Lung (tissue), 12 donors: ENCODE results near the gene LRRC8B. TPM values are rescaled to one million over a fixed set of nuclear protein-coding genes. Genes with fewer than 3 reads are reported as not detected.
"Not testable (repeated sequence)": the region's sequence is repeated elsewhere in the genome, so short reads cannot be mapped to it uniquely, and the experiment has no call there.

Source experiments
- ATAC-seq: fragments of 200-7000 bp; cut with Tn5 transposase; one replicate; pipeline ENCODE4 v1.9.1; 2020; ENCODE audit warnings: moderate number of reproducible peaks; ENCODE audit not compliant: insufficient read depth, low FRiP score
- DNase-seq, 3 donors: peaks; one replicate each; pipeline ENCODE4 v3.0.0-alpha.2; 2013 to 2017
- H3K27ac ChIP-seq, 2 donors: one replicate each; pipeline ENCODE4 v1.5.1; 2013; ENCODE audit warnings: mild to moderate bottlenecking in 2 of 2, moderate library complexity in 2 of 2, control low read depth in 1 of 2, inconsistent platforms in 1 of 2, low read depth in 1 of 2, low read length in 1 of 2
- H3K27me3 ChIP-seq, 3 donors: one replicate each; pipeline ENCODE4 v1.5.1; 2013; ENCODE audit warnings: low read length in 2 of 3; ENCODE audit not compliant: control insufficient read depth in 3 of 3, insufficient read depth in 3 of 3
- H3K36me3 ChIP-seq, 4 donors: one replicate each; pipeline ENCODE4 v1.5.1; 2013; ENCODE audit warnings: low read length in 4 of 4, mild to moderate bottlenecking in 1 of 4, moderate library complexity in 1 of 4; ENCODE audit not compliant: control insufficient read depth in 4 of 4, insufficient read depth in 4 of 4
- H3K4me1 ChIP-seq, 5 donors: one replicate each; pipeline ENCODE4 v1.5.1; 2013; ENCODE audit warnings: low read length in 5 of 5, mild to moderate bottlenecking in 2 of 5, moderate library complexity in 1 of 5; ENCODE audit not compliant: control insufficient read depth in 5 of 5, insufficient read depth in 5 of 5
- H3K4me3 ChIP-seq: one replicate; pipeline ENCODE4 v1.5.1; 2013; ENCODE audit warnings: mild to moderate bottlenecking, control low read depth, moderate library complexity
- H3K9ac ChIP-seq, 2 donors: one replicate each; pipeline ENCODE4 v1.5.1; 2013; ENCODE audit warnings: low read length in 2 of 2, control low read depth in 1 of 2; ENCODE audit not compliant: insufficient read depth in 1 of 2
- H3K9me3 ChIP-seq, 4 donors: one replicate each; pipeline ENCODE4 v1.5.1; 2013; ENCODE audit warnings: low read length in 3 of 4, mild to moderate bottlenecking in 1 of 4, moderate library complexity in 1 of 4; ENCODE audit not compliant: control insufficient read depth in 4 of 4, insufficient read depth in 3 of 4
- CTCF ChIP-seq: IDR thresholded peaks from 2 replicates; pipeline ENCODE4 v1.5.1; 2012; ENCODE audit warnings: mild to moderate bottlenecking; ENCODE audit errors: control extremely low read depth, extremely low read depth
- WGBS, 2 donors: extraction: QIAGEN DNeasy Blood & Tissue Kit; methylation state at CpG; one replicate each; pipeline ENCODE4 v1.1.7; 2013; 5-methylcytosine and 5-hydroxymethylcytosine counted together
- polyA plus RNA-seq, 2 donors: library from polyadenylated mRNA; stranded (reverse); fragments of 200-250 nt; gene quantifications; one replicate each; pipeline ENCODE4 v1.2.1, GENCODE V29; 2013
- total RNA-seq, 2 donors: library from RNA; depleted of rRNA in 1 of 2; stranded (reverse); fragments of >200 nt in 1 of 2; gene quantifications; one replicate each; pipeline ENCODE4 v1.2.1, GENCODE V29; 2014 to 2021
- donor health status: control.
- donor health status: control.
- donor health status: Bipolar disorder and iron deficiency.
- donor health status: healthy.
- donor health status: DM: yes; HTN: yes; CAD: no.

The LRRC8B gene
- total and polyA plus RNA-seq, 4 donors: 4.3 to 22.8 (median 11.0) TPM

- DNase-seq (no peak), ATAC-seq (no peak)
- Histone ChIP-seq H3K9ac (no peak overlapping the region), H3K27me3 (no peaks in the 10 kb centered on the region), H3K4me1 (peaks cover 0 to 15% (median 4%) of the 10 kb centered on the region in 5 donors), H3K4me3 (no peak overlapping the region), H3K27ac (no peak overlapping the region), H3K9me3 (no peaks in the 10 kb centered on the region), H3K36me3 (no peaks in the 10 kb centered on the region)
- peak; percentile 34 for TF ChIP-seq CTCF
- WGBS, 2 donors: 97 to 98% methylated on average over 1 of the region's 1 CpG
These were observed 4.8 kb upstream of the LRRC8B start for GRCh38 chr1:89519779-89520358.

DNA sequence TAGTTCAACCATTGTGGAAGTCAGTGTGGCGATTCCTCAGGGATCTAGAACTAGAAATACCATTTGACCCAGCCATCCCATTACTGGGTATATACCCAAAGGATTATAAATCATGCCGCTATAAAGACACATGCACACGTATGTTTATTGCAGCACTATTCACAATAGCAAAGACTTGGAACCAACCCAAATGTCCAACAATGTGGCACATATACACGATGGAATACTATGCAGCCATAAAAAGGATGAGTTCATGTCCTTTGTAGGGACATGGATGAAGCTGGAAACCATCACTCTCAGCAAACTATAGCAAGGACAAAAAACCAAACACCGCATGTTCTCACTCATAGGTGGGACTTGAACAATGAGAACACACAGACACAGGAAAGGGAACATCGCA, 2.7 kb upstream of the LRRC8B start:
- WGBS, 2 donors: 97 to 100% methylated on average over 5 of the region's 6 CpGs
- H3K27ac ChIP-seq, DNase-seq, H3K9me3 ChIP-seq, H3K9ac ChIP-seq, ATAC-seq, H3K27me3 ChIP-seq, H3K36me3 ChIP-seq, H3K4me3 ChIP-seq: not testable (repeated sequence)
- peaks cover 0 to 15% (median 7%) of the 10 kb centered on the region in 5 donors for H3K4me1 ChIP-seq

DNA sequence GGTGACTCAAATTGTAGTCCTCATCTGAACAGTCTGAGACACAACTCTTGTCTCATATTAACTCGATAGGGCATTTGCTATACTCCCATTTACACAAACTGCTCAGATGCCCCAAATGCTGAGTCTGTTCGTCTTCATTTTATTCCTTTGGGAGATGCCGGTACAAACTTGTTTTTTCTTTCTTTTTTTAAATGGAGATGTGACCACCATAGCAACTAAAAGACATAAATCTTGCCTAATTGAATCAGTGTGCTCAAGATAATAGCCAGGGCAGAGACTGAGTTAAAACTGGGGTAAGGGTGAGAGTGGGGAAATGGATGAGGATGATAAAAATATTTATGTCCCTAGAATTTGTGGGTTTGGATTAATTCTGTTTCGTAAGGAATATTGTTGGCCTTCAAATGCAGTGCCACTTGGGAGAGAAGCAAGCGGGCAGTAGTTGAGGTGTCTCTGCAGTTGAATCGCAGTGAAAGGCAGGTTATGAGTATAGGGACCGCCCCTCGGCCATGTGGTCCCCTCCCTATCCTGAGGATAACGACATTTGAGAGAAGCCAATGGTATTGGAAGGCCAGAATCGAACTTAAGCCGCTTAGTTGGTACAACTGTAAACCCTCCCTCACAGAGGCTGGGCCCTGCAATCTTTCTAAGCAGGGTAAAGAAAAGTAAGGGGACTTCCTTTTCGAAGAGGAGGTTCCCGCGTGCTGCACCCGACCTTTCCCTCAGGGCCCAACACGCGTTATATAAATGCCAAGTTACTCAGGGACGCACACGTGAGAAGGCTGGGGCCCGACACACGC, 859 bp upstream of the LRRC8B start:
- H3K27ac ChIP-seq: peak overlapping the region; percentile 93
- H3K4me3 ChIP-seq: peak overlapping the region; percentile 87
- peak overlapping the region; percentile 71 to 96 for H3K9ac ChIP-seq
- no peak for TF ChIP-seq CTCF
- no peaks in the 10 kb centered on the region for H3K9me3 ChIP-seq
- ATAC-seq (peak; percentile 14), DNase-seq (peak in 1 of 3 donors; percentile 72)
- no peaks in the 10 kb centered on the region for H3K27me3 ChIP-seq
- 23 to 24% methylated on average over 21 of the region's 21 CpGs for WGBS, 2 donors
- peaks cover 0 to 10% (median 7%) of the 10 kb centered on the region in 5 donors for H3K4me1 ChIP-seq
- peaks cover 0 to 4% (median under 1%) of the 10 kb centered on the region in 4 donors for H3K36me3 ChIP-seq

DNA sequence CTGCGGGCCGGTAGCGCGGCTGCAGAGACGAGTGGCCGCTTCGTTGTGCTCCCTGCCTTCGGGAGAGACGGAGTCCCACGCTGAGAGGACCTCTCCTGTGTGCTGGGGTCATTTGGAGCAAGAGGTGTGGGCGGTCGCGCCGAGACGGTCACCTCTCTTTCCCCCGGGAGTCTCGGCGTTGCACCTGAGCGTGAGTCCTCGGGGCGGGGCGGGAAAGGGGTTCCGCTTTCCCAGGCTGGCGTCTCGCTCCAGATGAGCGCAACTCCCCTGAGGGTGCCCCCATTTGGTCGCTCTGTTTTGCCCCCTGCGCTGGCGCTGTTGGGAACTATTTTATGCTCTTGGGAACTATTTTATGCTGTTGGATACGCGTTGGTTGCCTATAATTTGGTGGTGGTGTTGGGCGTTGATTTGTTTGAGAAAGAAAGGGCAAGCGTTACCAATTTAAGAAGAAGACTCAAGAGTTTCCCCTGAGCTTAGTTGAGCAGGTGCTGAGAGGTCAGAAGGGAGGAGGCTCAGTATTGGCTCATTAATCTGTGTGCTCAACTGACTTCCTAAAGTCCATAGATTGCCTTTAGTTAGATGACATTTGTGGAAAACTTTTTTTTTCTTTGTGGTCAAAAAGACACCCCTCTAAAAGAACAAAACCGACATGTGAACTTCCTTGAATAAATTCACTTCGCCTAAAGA, 683 bp downstream of the LRRC8B start:
- peak in 2 of 3 donors; percentile 50 to 53 for DNase-seq
- Histone ChIP-seq H3K4me3 (peak overlapping the region; percentile 87), H3K4me1 (peaks cover 0 to 9% (median 7%) of the 10 kb centered on the region in 5 donors), H3K27me3 (no peaks in the 10 kb centered on the region), H3K36me3 (peaks cover 0 to 4% (median under 1%) of the 10 kb centered on the region in 4 donors), H3K9me3 (no peaks in the 10 kb centered on the region), H3K9ac (peak overlapping the region; percentile 78 to 96), H3K27ac (peak overlapping the region; percentile 93)
- 1 to 2% methylated on average over 24 to 35 of the region's 35 CpGs for WGBS, 2 donors
- ATAC-seq: peak; percentile 29
- no peak for TF ChIP-seq CTCF
